ENCODE measurements around the gene SH3GLB2.

GRCh38 chr9:129012893-129013448 lies 15.2 kb downstream of the SH3GLB2 start:
- TF ChIP-seq CTCF (IDR thresholded peaks at IDR 0.05; ENCODE audit: insufficient read depth, low read length) (no peak), REST (IDR thresholded peaks at IDR 0.05; ENCODE audit: insufficient replicate concordance, low read depth) (no peak), GABPA (IDR thresholded peaks at IDR 0.05; ENCODE audit: low read depth) (no peak), POLR2AphosphoS5 (IDR thresholded peaks at IDR 0.05; ENCODE audit: low read depth) (no peak), SPI1 (IDR thresholded peaks at IDR 0.05; ENCODE audit: borderline replicate concordance, low read depth) (no peak)

All from HL-60 (cell line).